HG03432 (cell line): ENCODE data around the gene ABL2.
"Not testable (repeated sequence)": the region's sequence is repeated elsewhere in the genome, so short reads cannot be mapped to it uniquely, and the experiment has no call there.

Experiments
- ATAC-seq: cut with Tn5 transposase; IDR thresholded peaks from one replicate; pipeline ENCODE4 v1.9.1; 2021; ENCODE audit warnings: mild to moderate bottlenecking, moderate library complexity; ENCODE audit not compliant: unreplicated experiment

Gene ABL2

DNA sequence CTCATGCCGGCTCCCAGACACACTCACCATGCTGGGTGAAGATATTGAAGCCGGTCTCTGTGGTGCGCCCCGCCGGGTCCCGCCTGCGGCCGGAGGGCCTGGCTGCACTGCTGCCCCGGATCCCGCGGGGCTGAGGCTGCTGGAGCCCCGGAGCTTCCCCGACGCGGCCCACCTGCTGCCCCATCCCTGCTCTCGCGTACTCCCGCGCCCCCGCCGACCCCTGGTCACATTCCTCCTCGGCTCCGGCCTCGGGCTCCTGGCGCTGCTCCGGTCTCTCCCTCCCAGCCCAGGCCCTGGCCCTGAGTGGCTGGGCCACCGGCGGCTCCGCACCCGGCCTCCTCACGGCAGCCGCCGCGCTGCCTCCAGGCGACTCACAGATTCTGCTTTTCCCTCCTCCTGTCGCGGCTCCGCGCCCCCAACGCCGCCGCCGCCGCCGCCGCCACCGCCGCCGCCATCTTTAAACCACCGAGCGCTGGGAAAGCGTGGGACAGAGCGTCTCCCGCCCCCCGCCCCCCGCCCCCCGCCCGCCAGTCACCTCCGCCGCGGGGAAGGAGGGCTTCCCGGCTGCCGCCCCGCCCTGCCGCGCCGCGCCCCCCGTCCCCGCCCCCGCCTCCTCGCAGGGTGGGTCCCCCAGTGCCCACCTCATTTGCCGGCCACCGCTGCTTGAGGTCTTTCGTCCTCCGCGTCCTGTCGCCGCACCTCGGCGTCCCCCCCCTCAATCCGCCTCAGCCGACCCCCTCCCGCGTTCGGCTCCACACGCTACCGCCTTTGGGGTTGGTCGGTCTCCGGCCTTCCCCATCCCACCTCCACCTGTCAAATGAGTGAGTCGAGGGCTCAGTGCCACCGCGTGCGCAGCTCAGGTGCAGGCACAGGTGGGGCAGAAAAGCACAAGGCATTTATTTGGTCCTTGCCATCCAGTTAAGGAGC, at the start of gene ABL2:
Gene ABL2, minus strand, starts transcription at position 464 of the 927 bp plus-strand sequence. Its CDS starts 280 bp downstream, at position 184.
- ATAC-seq: peak; percentile 75

DNA sequence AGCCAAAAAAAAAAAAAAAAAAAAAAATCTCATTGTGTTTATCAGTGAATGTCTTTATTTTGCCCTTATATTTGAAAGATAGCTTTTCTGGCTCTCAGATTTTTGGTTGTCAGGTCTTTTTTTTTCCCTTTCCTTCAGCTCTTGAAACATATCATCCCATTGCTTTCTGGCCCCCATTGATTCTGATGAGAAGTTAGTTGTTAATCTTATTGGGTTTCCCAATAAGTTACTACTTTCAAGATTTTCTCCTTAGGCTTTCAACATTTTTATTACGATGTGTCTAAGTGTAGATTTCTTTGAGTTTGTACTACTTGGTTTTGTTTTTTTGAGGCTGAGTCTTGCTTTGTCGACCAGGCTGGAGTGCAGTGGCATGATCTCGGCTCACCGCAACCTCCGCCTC, 49.4 kb upstream of the ABL2 start:
- no peak for ATAC-seq

DNA sequence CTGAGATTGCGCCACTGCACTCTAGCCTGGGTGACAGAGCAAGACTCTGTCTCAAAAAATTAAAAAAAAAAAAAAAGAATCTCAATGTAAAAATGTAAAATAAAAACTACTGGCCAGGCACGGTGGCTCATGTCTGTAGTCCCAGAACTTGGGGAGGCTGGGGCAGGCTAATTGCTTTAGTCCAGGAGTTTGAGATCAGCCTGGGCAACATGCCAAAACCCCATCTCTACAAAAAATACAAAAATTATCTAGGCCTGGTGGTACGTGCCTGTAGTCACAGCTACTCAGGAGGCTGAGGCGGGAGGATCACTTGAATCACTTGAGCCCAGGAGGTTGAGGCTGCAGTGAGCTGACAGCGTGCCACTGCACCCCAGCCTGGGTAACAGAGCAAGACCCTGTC, 44.9 kb upstream of the ABL2 start:
- ATAC-seq: not testable (repeated sequence)

GRCh38 chr1:179269071-179269470, 39.6 kb upstream of the ABL2 start:
- no peak for ATAC-seq

GRCh38 chr1:179264507-179264906, 35.0 kb upstream of the ABL2 start:
- no peak for ATAC-seq

GRCh38 chr1:179263121-179263520, 33.6 kb upstream of the ABL2 start:
- ATAC-seq: no peak

DNA sequence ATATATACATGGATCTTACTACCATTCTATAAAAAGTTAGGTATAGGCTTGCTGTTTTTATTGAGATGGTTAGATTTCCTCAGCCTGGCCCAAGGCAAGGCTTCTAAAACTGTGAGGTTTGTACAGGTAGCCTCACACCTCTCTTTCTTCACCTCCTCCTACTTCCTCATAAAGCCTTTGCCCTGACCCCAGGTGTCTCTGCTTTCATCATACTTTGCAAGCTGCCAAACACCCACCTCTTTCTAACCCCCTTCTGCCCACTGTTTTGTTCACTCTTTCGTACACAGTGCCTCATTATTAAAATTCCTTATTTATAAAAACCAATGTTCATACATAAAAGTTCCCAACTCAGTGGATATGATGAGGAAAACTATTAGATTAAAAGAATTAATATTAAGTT, 32.7 kb upstream of the ABL2 start:
- no peak for ATAC-seq

GRCh38 chr1:179253286-179253972, 24.0 kb upstream of the ABL2 start:
- ATAC-seq: no peak

DNA sequence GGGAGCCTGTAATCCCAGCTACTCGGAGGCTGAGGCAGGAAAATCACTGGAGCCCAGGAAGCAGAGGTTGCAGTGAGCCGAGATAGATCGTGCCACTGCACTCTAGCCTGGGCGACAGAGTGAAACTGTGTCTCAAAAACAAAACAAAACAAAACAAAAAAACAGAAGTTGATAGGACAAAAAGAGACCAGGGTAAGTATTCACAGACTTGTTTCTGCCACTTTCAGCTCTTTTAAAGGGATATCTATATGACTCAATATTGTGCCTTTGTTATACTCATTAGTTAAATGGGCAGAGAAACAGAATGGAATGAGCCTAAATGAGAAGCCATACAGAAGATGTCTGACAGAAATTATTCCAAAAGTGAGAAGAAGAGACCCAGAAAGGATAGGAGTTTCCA, 23.1 kb upstream of the ABL2 start:
- ATAC-seq: no peak

GRCh38 chr1:179251675-179252074, 22.2 kb upstream of the ABL2 start:
- no peak for ATAC-seq

DNA sequence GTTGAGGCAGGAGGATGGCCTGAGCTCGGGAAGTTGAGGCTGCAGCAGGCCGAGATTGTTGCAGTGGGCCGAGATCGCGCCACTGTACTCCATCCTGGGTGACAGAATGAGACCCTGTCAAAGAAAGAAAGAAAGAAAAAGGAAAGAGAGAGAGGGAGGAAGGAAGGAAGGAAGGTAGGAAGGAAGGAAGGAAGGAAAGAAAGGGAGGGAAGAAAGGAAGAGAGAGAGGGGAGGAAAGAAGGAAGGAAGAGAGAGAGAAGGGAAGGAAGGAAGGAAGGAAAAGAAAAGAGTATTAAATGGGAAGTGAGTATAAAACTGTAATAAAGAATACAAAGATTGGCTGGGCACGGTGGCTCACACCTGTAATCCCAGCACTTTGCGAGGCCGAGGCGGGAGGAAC, 18.4 kb upstream of the ABL2 start:
- no peak for ATAC-seq

DNA sequence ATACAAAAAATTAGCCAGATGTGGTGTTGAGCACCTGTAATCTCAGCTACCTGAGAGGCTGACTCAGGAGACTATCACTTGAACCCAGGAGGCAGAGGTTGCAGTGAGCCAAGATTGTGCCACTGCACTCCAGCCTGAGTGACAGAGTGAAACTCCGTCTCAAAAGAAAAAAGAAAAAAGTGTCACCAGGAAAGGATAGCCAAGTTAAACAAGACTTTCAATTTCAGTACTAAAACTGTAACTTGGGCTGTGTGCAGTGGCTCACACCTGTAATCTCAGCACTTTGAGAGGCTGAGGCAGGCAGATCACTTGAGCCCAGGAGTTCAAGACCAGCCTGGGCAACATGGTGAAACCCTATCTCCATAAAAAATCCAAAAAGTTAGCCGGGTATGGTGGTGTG, 15.9 kb upstream of the ABL2 start:
- ATAC-seq: not testable (repeated sequence)

GRCh38 chr1:179241530-179242097, 12.1 kb upstream of the ABL2 start:
- ATAC-seq: no peak

DNA sequence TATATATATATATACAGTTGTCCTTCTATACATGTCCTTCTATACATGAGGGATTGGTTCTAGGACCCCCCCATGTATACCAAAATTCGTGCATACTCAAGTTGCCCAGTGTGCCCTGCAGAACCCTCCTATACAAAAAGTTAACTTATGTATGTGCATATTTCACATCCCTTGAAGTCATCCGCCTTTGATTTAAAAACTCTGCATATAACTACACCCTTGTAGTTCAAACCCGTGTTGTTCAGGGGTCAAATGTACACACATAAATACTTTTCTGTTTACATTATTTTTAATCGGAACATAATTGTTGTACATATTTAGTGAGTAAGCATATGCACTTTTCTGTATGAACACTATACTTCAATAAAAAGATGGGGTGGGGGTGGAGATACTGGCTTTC, 7.7 kb upstream of the ABL2 start:
- no peak for ATAC-seq

DNA sequence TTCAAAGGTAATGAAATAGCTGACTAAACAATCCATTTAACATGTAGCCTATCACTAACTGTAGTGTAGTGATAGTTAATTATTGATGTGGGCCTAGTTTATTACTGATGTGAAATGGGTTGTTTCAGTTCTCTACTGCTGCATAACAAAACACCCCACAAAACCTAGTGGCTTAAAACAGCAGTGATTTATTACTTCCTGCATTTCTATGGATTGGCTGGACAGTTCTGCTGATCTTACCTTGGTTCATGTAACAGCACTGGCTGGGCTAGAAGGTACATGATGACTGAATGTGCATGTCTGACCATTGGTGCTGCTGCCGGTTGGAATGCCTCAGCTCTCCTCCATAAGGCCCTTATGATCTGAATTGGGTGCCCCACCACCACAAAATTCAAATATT, 5.4 kb upstream of the ABL2 start:
- no peak for ATAC-seq

DNA sequence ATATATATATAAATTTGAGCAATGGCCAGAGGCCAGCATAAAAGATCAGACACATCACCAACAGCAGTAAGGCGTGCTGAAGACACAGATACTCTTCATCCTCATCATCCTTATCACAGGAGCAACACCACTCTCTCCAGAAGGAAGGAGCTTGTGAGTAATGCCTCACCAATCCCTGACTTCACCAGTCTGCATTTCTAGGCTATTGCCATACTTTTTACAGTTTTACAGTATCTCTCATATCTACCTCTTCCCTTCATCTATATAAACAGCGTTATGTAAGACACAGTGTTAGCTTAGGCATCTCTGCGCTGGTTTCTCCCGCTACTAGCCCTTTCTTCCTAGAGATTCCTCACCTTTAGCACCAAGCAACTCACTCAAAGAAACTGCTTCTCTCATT, 2.4 kb upstream of the ABL2 start:
- ATAC-seq: no peak

- no peak for ATAC-seq
Observed at GRCh38 chr1:179230721-179231120, 1.2 kb upstream of the ABL2 start.

GRCh38 chr1:179230251-179230650, 774 bp upstream of the ABL2 start:
- no peak for ATAC-seq

GRCh38 chr1:179228783-179229213, 679 bp downstream of the ABL2 start:
- ATAC-seq: peak; percentile 32

- no peak for ATAC-seq
Observed at GRCh38 chr1:179226738-179227137, 2.7 kb downstream of the ABL2 start.

- not testable (repeated sequence) for ATAC-seq
Observed at GRCh38 chr1:179224466-179224865, 5.0 kb downstream of the ABL2 start.

- not testable (repeated sequence) for ATAC-seq
Observed at GRCh38 chr1:179221121-179221520, 8.4 kb downstream of the ABL2 start.
